SK-N-SH (cell line): ENCODE data around the gene UBAC2. TPM values are rescaled to one million over a fixed set of nuclear protein-coding genes. Genes with fewer than 3 reads are reported as not detected.

Experiments
- CTCF ChIA-PET: fragments of 300-600, 350-600 bp; formaldehyde crosslinking; extraction: SDS; loops from one replicate; lab custom pipeline; 2021; lab: Yijun Ruan, JAX
- POLR2A ChIA-PET: fragments of 350-600 bp; sonication (Branson Sonifier 250); formaldehyde crosslinking; extraction: SDS; loops from one replicate; lab custom pipeline; 2020; ENCODE audit warnings: antibody characterized with exemption, inconsistent platforms; lab: Yijun Ruan, JAX
- DNase-seq: peaks from one replicate; pipeline ENCODE4 v3.0.0; 2012
- H2AFZ ChIP-seq: fragments of 200-600 bp; sonication (generic); 2 replicates; pipeline ENCODE4 v1.8.1; 2016; ENCODE audit warnings: antibody characterized with exemption, mild to moderate bottlenecking, low read depth
- H3F3A ChIP-seq: fragments of 200-600 bp; sonication (generic); replicated peaks from 2 replicates; pipeline ENCODE3; 2016; ENCODE audit warnings: antibody characterized with exemption, mild to moderate bottlenecking; ENCODE audit not compliant: insufficient read depth
- H3K27ac ChIP-seq, 2 experiments: fragments of 200-500 bp in 1 of 2; fragments of 200-600 bp in 1 of 2; sonication (Bioruptor generic) in 1 of 2; sonication (generic), shearing (Covaris generic) in 1 of 2; 2 replicates each; pipeline versions ENCODE4 v1.5.1 to v1.6.1; 2014 to 2016; ENCODE audit warnings: low read depth in 2 of 2, inconsistent platforms in 1 of 2, low read length in 1 of 2, mild to moderate bottlenecking in 1 of 2, mixed read lengths in 1 of 2
- H3K27me3 ChIP-seq: fragments of 200-600 bp; sonication (generic), shearing (Covaris generic); 2 replicates; pipeline ENCODE4 v1.6.1; 2016; ENCODE audit warnings: mixed run types; ENCODE audit not compliant: insufficient read depth
- H3K36me3 ChIP-seq, 2 experiments: fragments of 200-500 bp in 1 of 2; fragments of 200-600 bp in 1 of 2; sonication (Bioruptor generic) in 1 of 2; sonication (generic) in 1 of 2; replicated peaks in 1 of 2; 2 replicates each; pipeline versions ENCODE3 to v1.5.1; 2014 to 2016; ENCODE audit warnings: low read length in 1 of 2, mild to moderate bottlenecking in 1 of 2; ENCODE audit not compliant: insufficient read depth in 2 of 2, control insufficient read depth in 1 of 2
- H3K4me1 ChIP-seq, 2 experiments: fragments of 200-500 bp in 1 of 2; fragments of 200-600 bp in 1 of 2; sonication (Bioruptor generic) in 1 of 2; sonication (generic), shearing (Covaris generic) in 1 of 2; 2 replicates each; pipeline versions ENCODE4 v1.5.1 to v1.6.1; 2014 to 2016; ENCODE audit warnings: low read depth in 1 of 2, low read length in 1 of 2, mixed run types in 1 of 2; ENCODE audit not compliant: insufficient read depth in 2 of 2, control insufficient read depth in 1 of 2
- H3K4me2 ChIP-seq: fragments of 200-600 bp; sonication (generic), shearing (Covaris generic); 2 replicates; pipeline ENCODE4 v1.6.1; 2017; ENCODE audit warnings: mixed run types
- H3K4me3 ChIP-seq, 2 experiments: fragments of 200-500 bp in 1 of 2; fragments of 200-600 bp in 1 of 2; sonication (Bioruptor generic) in 1 of 2; sonication (generic), shearing (Covaris generic) in 1 of 2; 2 replicates each; pipeline versions ENCODE4 v1.5.1 to v1.8.1; 2014 to 2016; ENCODE audit warnings: low read depth in 2 of 2, inconsistent platforms in 1 of 2, low read length in 1 of 2, mild to moderate bottlenecking in 1 of 2, mixed read lengths in 1 of 2, moderate library complexity in 1 of 2
- H3K79me2 ChIP-seq: fragments of 200-600 bp; sonication (generic); 2 replicates; pipeline ENCODE4 v1.8.1; 2017; ENCODE audit warnings: mild to moderate bottlenecking; ENCODE audit not compliant: insufficient read depth
- H3K9ac ChIP-seq: fragments of 200-600 bp; sonication (generic); 2 replicates; pipeline ENCODE4 v1.6.1; 2017; ENCODE audit warnings: mixed run types
- H3K9me2 ChIP-seq: fragments of 200-600 bp; sonication (generic); 2 replicates; pipeline ENCODE4 v1.6.1; 2017; ENCODE audit warnings: mixed run types
- H3K9me3 ChIP-seq: fragments of 200-600 bp; sonication (generic); 2 replicates; pipeline ENCODE4 v1.6.1; 2017; ENCODE audit warnings: mixed run types, mild to moderate bottlenecking, moderate library complexity
- H4K20me1 ChIP-seq: fragments of 200-600 bp; sonication (generic); 2 replicates; pipeline ENCODE4 v1.6.1; 2017; ENCODE audit warnings: mild to moderate bottlenecking, mixed run types; ENCODE audit not compliant: insufficient read depth
- CHD2 ChIP-seq: fragments of 150-350 bp; IDR thresholded peaks from 2 replicates; pipeline ENCODE4 v1.6.1; 2018; ENCODE audit warnings: low read length; ENCODE audit not compliant: partially characterized antibody
- CTCF ChIP-seq: fragments of 200-600 bp; sonication (generic); IDR thresholded peaks from 2 replicates; pipeline ENCODE4 v1.6.1; 2017; ENCODE audit warnings: antibody characterized with exemption, mild to moderate bottlenecking, moderate library complexity
- EP300 ChIP-seq, 2 experiments: IDR thresholded peaks; 2 replicates each; pipeline versions ENCODE4 v1.4.0 to v1.6.1; 2012; ENCODE audit warnings: borderline replicate concordance in 1 of 2, low read depth in 1 of 2, low read length in 1 of 2
- EZH2phosphoT487 ChIP-seq: fragments of 200-600 bp; sonication (generic); IDR thresholded peaks from 2 replicates; pipeline ENCODE4 v1.6.1; 2017; ENCODE audit warnings: low read depth, mixed run types, mild to moderate bottlenecking, antibody characterized with exemption, moderate library complexity, borderline replicate concordance
- FOSL2 ChIP-seq: IDR thresholded peaks from 2 replicates; pipeline ENCODE4 v1.4.0; 2012; ENCODE audit warnings: low read depth, mild to moderate bottlenecking, moderate library complexity, borderline replicate concordance
- FOXJ3 ChIP-seq: sonication (generic); formaldehyde crosslinking; IDR thresholded peaks from 2 replicates; pipeline ENCODE4 v1.5.1; 2020; ENCODE audit warnings: mild to moderate bottlenecking, missing genetic modification reagents
- GABPA ChIP-seq: IDR thresholded peaks from 2 replicates; pipeline ENCODE4 v1.4.0; 2012; ENCODE audit warnings: low read depth, mild to moderate bottlenecking
- JUND ChIP-seq: IDR thresholded peaks from 2 replicates; pipeline ENCODE4 v1.4.0; 2012
- MAX ChIP-seq: IDR thresholded peaks from 2 replicates; pipeline ENCODE4 v1.4.0; 2012; ENCODE audit warnings: low read depth
- MEF2A ChIP-seq: IDR thresholded peaks from 2 replicates; pipeline ENCODE4 v1.4.0; 2012; ENCODE audit warnings: low read depth, borderline replicate concordance
- RAD21 ChIP-seq: IDR thresholded peaks from 2 replicates; pipeline ENCODE4 v1.6.1; 2012; ENCODE audit warnings: mild to moderate bottlenecking, low read length
- RFX5 ChIP-seq: IDR thresholded peaks from 2 replicates; pipeline ENCODE4 v1.6.1; 2012; ENCODE audit warnings: mild to moderate bottlenecking, improper control_type of control experiment, low read length
- SIN3A ChIP-seq: IDR thresholded peaks from 2 replicates; pipeline ENCODE4 v1.6.1; 2012; ENCODE audit warnings: low read depth, mild to moderate bottlenecking, low read length, moderate library complexity, borderline replicate concordance
- TAF1 ChIP-seq: IDR thresholded peaks from 2 replicates; pipeline ENCODE4 v1.6.1; 2012; ENCODE audit warnings: low read depth, mild to moderate bottlenecking, low read length, moderate library complexity, borderline replicate concordance
- TCF12 ChIP-seq: IDR thresholded peaks from 2 replicates; pipeline ENCODE4 v1.4.0; 2012
- TEAD4 ChIP-seq: IDR thresholded peaks from 2 replicates; pipeline ENCODE4 v1.4.0; 2012; ENCODE audit warnings: mild to moderate bottlenecking, borderline replicate concordance; ENCODE audit not compliant: insufficient read depth
- ZBTB33 ChIP-seq: IDR thresholded peaks from 2 replicates; pipeline ENCODE4 v1.4.0; 2012; ENCODE audit warnings: low read depth, borderline replicate concordance
- WGBS: methylation state at CpG from one replicate; pipeline ENCODE4 v1.1.6; 2017; ENCODE audit warnings: low lambda C conversion rate; 5-methylcytosine and 5-hydroxymethylcytosine counted together
- polyA plus RNA-seq, 3 experiments: library from polyadenylated mRNA; depleted of rRNA; stranded (reverse); fragments of >200 nt; gene quantifications; 2 replicates each; pipeline ENCODE4 v1.2.3, GENCODE V29; 2012
- TF ChIP-seq, protein P1 (sequence below): IDR thresholded peaks from 2 replicates; pipeline ENCODE4 v1.4.0; 2012; ENCODE audit warnings: low read depth, borderline replicate concordance
- TF ChIP-seq, protein P2 (sequence below): fragments of 150-350 bp; IDR thresholded peaks from 2 replicates; pipeline ENCODE4 v1.6.1; 2016; ENCODE audit warnings: mild to moderate bottlenecking, low read depth, low read length
- TF ChIP-seq, protein P3 (sequence below): fragments of 150-350 bp; IDR thresholded peaks from 2 replicates; pipeline ENCODE4 v1.6.1; 2017; ENCODE audit warnings: antibody characterized with exemption, low read length, low read depth, borderline replicate concordance

The UBAC2 gene
- polyA plus RNA-seq, 1 of the 3 experiments (the other 2 are of a cell fraction) = 79.0 TPM

DNA sequence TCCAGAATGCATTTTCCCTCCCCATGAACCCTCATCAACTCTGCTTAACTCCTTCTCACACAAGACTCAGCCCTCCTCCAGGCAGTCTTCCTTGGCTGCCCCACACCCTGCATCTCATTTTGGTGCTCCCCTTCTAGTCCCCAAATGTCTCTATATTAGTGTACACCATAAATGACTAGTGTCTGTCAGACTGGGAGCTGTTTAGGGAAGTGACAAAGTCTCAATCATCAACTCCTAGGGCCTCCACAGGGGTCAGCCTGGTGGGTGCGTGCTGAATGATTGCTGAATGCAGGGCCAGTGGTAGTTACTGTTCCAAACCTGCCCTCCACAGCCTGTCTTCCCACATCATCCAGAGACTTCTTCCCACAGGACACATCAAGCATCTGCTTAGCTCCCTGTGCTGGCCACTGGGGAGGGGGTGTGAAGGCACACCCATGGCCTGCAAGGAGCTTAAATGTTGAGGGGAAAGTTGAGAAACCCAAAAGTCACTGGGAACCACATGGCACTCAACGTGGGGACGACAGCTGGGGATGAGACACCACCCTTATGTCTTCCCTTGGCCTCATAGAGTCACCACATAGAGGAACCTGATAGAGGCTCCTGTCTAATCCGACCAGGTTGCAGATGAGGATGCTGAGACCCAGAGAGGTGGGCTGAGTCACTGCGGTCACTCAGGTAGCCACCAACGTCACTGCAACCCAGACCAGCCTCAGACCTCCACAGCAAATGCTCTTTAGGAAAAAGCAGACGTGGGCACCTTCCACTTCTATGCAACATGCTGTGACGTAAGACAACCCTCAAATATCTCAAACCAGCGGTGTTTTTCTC is 221.3 kb downstream of the UBAC2 start:
- Histone ChIP-seq H3K27ac (no peak overlapping the region), H3K36me3 (no peaks in the 10 kb centered on the region)
- WGBS = 50% methylated on average over 6 of the region's 9 CpGs
- DNase-seq = no peak
- TF ChIP-seq CHD2 (no peak), RAD21 (no peak), FOSL2 (no peak), TEAD4 (no peak), FOXJ3 (CRISPR knock-in tag) (no peak), CTCF (no peak), MAX (no peak), TAF1 (no peak), ZBTB33 (no peak), EP300 (IDR thresholded peaks at IDR 0.05; ENCODE audit: borderline replicate concordance in 1 of 2, low read depth in 1 of 2, low read length in 1 of 2) (no peak), JUND (no peak), GABPA (no peak), SIN3A (no peak), MEF2A (no peak), RFX5 (no peak), TCF12 (no peak), EZH2phosphoT487 (no peak)
- TF ChIP-seq, protein P1, sequence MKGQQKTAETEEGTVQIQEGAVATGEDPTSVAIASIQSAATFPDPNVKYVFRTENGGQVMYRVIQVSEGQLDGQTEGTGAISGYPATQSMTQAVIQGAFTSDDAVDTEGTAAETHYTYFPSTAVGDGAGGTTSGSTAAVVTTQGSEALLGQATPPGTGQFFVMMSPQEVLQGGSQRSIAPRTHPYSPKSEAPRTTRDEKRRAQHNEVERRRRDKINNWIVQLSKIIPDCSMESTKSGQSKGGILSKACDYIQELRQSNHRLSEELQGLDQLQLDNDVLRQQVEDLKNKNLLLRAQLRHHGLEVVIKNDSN = no peak
- TF ChIP-seq, protein P2, sequence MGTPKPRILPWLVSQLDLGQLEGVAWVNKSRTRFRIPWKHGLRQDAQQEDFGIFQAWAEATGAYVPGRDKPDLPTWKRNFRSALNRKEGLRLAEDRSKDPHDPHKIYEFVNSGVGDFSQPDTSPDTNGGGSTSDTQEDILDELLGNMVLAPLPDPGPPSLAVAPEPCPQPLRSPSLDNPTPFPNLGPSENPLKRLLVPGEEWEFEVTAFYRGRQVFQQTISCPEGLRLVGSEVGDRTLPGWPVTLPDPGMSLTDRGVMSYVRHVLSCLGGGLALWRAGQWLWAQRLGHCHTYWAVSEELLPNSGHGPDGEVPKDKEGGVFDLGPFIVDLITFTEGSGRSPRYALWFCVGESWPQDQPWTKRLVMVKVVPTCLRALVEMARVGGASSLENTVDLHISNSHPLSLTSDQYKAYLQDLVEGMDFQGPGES = no peak
- TF ChIP-seq, protein P3, sequence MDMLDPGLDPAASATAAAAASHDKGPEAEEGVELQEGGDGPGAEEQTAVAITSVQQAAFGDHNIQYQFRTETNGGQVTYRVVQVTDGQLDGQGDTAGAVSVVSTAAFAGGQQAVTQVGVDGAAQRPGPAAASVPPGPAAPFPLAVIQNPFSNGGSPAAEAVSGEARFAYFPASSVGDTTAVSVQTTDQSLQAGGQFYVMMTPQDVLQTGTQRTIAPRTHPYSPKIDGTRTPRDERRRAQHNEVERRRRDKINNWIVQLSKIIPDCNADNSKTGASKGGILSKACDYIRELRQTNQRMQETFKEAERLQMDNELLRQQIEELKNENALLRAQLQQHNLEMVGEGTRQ = no peak
- TF ChIP-seq, all 33 proteins: peak for 0
- no peaks in the 10 kb centered on the region; the same call in 1 of the 2 replicates for H3K27me3 ChIP-seq
- H3K9ac ChIP-seq = no peak overlapping the region
- no peak overlapping the region for H3K4me3 ChIP-seq
- no peaks in the 10 kb centered on the region for H3K79me2 ChIP-seq
- no peaks in the 10 kb centered on the region; a peak in 1 of 4 replicates for H3K4me1 ChIP-seq
- H3F3A ChIP-seq = no peaks in the 10 kb centered on the region
- H3K4me2 ChIP-seq = no peak overlapping the region
- CTCF ChIA-PET = interaction anchor here (1.2 to 5.3 kb wide), 2 partner anchors 14 to 246 kb away, joined by 3 to 33 read pairs; no protein-coding TSS in a partner anchor
- H3K9me3 ChIP-seq = no peaks in the 10 kb centered on the region
- no peaks in the 10 kb centered on the region for H4K20me1 ChIP-seq
- POLR2A ChIA-PET = no interaction called here
- no peak overlapping the region for H2AFZ ChIP-seq
- H3K9me2 ChIP-seq = no peaks in the 10 kb centered on the region
